ENCODE results near the gene ATXN1.

DNA sequence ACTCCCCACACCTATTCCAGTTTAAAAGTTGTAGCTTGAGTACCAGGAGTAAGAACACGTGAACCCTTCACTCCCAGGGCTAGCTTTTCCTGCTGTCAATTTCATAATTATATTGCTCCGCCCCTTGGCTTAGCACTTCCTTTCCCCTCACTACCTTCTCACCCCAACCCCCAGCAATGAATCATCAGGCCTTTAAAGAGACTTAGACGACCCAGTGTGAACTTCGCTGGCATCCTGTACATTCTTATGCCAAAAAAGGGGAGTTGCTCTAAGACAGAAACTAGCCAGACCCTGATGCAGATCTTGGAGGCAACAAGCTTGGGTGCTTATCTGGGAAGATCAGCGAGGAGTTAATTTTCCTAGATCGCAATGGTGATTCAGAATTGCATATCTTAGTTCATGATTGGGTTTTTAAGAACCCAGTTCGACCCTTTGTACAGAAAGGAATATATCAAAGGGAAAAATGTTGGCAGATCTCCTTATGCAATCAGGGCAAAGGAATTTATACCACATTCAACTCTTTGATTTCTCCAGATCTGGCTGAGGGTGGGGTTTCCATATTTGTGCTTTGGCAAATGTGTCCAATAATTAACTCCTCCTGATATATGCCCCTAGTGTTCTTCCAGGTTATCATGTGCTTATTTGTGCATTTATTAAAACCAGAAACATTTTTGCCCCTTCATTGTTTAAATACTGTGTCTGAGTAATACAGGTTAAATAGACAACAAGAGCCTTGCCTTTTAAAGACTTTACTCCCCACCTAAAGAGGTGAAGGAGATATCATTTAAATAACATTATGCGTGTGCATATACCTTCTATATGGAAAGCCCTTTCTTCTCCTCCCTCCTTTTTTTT, 8.1 kb upstream of the ATXN1 start:
- TF ChIP-seq CTCF (IDR thresholded peaks at IDR 0.05) = no peak
- TF ChIP-seq POLR2A (IDR thresholded peaks at IDR 0.05; ENCODE audit: low read depth) = no peak
